IMR-90 (cell line): ENCODE measurements around the gene FOXP1. TPM values are rescaled to one million over a fixed set of nuclear protein-coding genes. Genes with fewer than 3 reads are reported as not detected.
A peak's percentile ranks its signal among the peaks of the same experiment; 100 is the strongest.

Experiments used
- ATAC-seq: fragments of 200-7000 bp; cut with Tn5 transposase; 2 replicates; pipeline ENCODE4 v1.9.1; 2020; ENCODE audit warnings: low read depth, mild to moderate bottlenecking, moderate library complexity
- BruUV-seq: library from RNA; stranded (reverse); fragments of 400-500 nt; replicated peaks from 2 replicates; lab custom pipeline; 2021; lab: Mats Ljungman, UMichigan
- CTCF ChIA-PET: fragments of 300-600 bp; formaldehyde crosslinking; extraction: SDS; loops from one replicate; lab custom pipeline; 2021; ENCODE audit warnings: antibody characterized with exemption; lab: Yijun Ruan, JAX
- POLR2A ChIA-PET: fragments of 300-600 bp; sonication (Branson Sonifier 250); formaldehyde crosslinking; loops from one replicate; lab custom pipeline; 2022; ENCODE audit warnings: antibody characterized with exemption; ENCODE audit not compliant: unreplicated experiment; lab: Charles Lee
- DNase-seq: peaks from one replicate; pipeline ENCODE4 v3.0.0; 2013
- H2AFZ ChIP-seq: replicated peaks from 2 replicates; pipeline ENCODE3; 2013; ENCODE audit warnings: low read length, mild to moderate bottlenecking; ENCODE audit not compliant: poor library complexity
- H2AK5ac ChIP-seq: 2 replicates; pipeline ENCODE4 v1.6.1; 2013; ENCODE audit warnings: low read depth, low read length, inconsistent platforms
- H2AK9ac ChIP-seq: replicated peaks from 2 replicates; pipeline ENCODE3; 2013; ENCODE audit warnings: mild to moderate bottlenecking, low read depth, low read length, moderate library complexity; ENCODE audit not compliant: poor library complexity
- H2BK120ac ChIP-seq: 2 replicates; pipeline ENCODE4 v1.6.1; 2013; ENCODE audit warnings: low read depth, low read length, inconsistent platforms
- H2BK15ac ChIP-seq: 3 replicates; pipeline ENCODE4 v1.6.1; 2013; ENCODE audit warnings: low read depth, low read length, inconsistent platforms
- H2BK20ac ChIP-seq: 2 replicates; pipeline ENCODE4 v1.6.1; 2013; ENCODE audit warnings: low read depth, mild to moderate bottlenecking, inconsistent platforms, low read length, moderate library complexity
- H2BK5ac ChIP-seq: 2 replicates; pipeline ENCODE4 v1.6.1; 2013; ENCODE audit warnings: mild to moderate bottlenecking, low read depth, low read length, inconsistent platforms; ENCODE audit not compliant: poor library complexity, severe bottlenecking
- H3K14ac ChIP-seq: replicated peaks from 2 replicates; pipeline ENCODE4 v1.6.1; 2013; ENCODE audit warnings: low read depth, low read length, inconsistent platforms
- H3K18ac ChIP-seq: 2 replicates; pipeline ENCODE4 v1.6.1; 2013; ENCODE audit warnings: low read depth, low read length, control low read depth
- H3K23ac ChIP-seq: 2 replicates; pipeline ENCODE4 v1.6.1; 2013; ENCODE audit warnings: low read depth, low read length, inconsistent platforms
- H3K27ac ChIP-seq: 2 replicates; pipeline ENCODE4 v1.5.1; 2013; ENCODE audit warnings: mild to moderate bottlenecking, control low read depth, low read length; ENCODE audit not compliant: insufficient read depth
- H3K27me3 ChIP-seq: 2 replicates; pipeline ENCODE4 v1.6.1; 2013; ENCODE audit warnings: low read length; ENCODE audit not compliant: control insufficient read depth, insufficient read depth
- H3K36me3 ChIP-seq: 2 replicates; pipeline ENCODE4 v1.6.1; 2013; ENCODE audit warnings: low read length, mixed read lengths; ENCODE audit not compliant: control insufficient read depth, insufficient read depth
- H3K4ac ChIP-seq: 2 replicates; pipeline ENCODE4 v1.6.1; 2013; ENCODE audit warnings: low read depth, low read length, inconsistent platforms
- H3K4me1 ChIP-seq: 2 replicates; pipeline ENCODE4 v1.6.1; 2013; ENCODE audit warnings: low read length, mixed read lengths; ENCODE audit not compliant: control insufficient read depth, insufficient read depth
- H3K4me2 ChIP-seq: 2 replicates; pipeline ENCODE4 v1.6.1; 2013; ENCODE audit warnings: low read depth, mild to moderate bottlenecking, control low read depth, low read length, moderate library complexity
- H3K4me3 ChIP-seq: 2 replicates; pipeline ENCODE4 v1.5.1; 2013; ENCODE audit warnings: low read depth, mild to moderate bottlenecking, control low read depth, low read length, moderate library complexity; ENCODE audit not compliant: insufficient read depth
- H3K56ac ChIP-seq: 2 replicates; pipeline ENCODE4 v1.6.1; 2013; ENCODE audit warnings: low read length, inconsistent platforms; ENCODE audit not compliant: insufficient read depth; ENCODE audit errors: extremely low read depth
- H3K79me1 ChIP-seq, 2 experiments: 2 replicates each; pipeline ENCODE4 v1.6.1; 2013; ENCODE audit warnings: low read length in 2 of 2, inconsistent platforms in 1 of 2, low read depth in 1 of 2
- H3K9ac ChIP-seq: 2 replicates; pipeline ENCODE4 v1.6.1; 2013; ENCODE audit warnings: low read depth, low read length, control low read depth
- H3K9me1 ChIP-seq: 2 replicates; pipeline ENCODE4 v1.6.1; 2013; ENCODE audit warnings: low read length, inconsistent platforms; ENCODE audit not compliant: insufficient read depth
- H3K9me3 ChIP-seq: 2 replicates; pipeline ENCODE4 v1.6.1; 2013; ENCODE audit warnings: low read length; ENCODE audit not compliant: control insufficient read depth, insufficient read depth
- H4K20me1 ChIP-seq: 2 replicates; pipeline ENCODE4 v1.6.1; 2013; ENCODE audit warnings: low read length, inconsistent platforms; ENCODE audit not compliant: insufficient read depth
- H4K5ac ChIP-seq: 2 replicates; pipeline ENCODE4 v1.6.1; 2013; ENCODE audit warnings: mild to moderate bottlenecking, low read depth, low read length, control low read depth
- H4K8ac ChIP-seq, 2 experiments: 2 replicates each; pipeline ENCODE4 v1.6.1; 2013; ENCODE audit warnings: low read depth in 2 of 2, low read length in 2 of 2, control low read depth in 1 of 2, inconsistent platforms in 1 of 2
- H4K91ac ChIP-seq: 2 replicates; pipeline ENCODE4 v1.6.1; 2013; ENCODE audit warnings: low read depth, low read length, inconsistent platforms; ENCODE audit not compliant: insufficient read depth
- CEBPB ChIP-seq: IDR thresholded peaks from 2 replicates; pipeline ENCODE4 v1.6.1; 2012; ENCODE audit warnings: low read depth, low read length, improper control_type of control experiment
- CTCF ChIP-seq: conservative IDR thresholded peaks from 2 replicates; pipeline ENCODE4 v1.5.1; 2012; ENCODE audit warnings: mild to moderate bottlenecking, low read depth, low read length, improper control_type of control experiment
- MAZ ChIP-seq: IDR thresholded peaks from 2 replicates; pipeline ENCODE4 v1.6.1; 2012; ENCODE audit warnings: low read depth, mild to moderate bottlenecking, low read length, improper control_type of control experiment, moderate library complexity, borderline replicate concordance
- POLR2A ChIP-seq: IDR thresholded peaks from 2 replicates; pipeline ENCODE4 v1.6.1; 2012; ENCODE audit warnings: mild to moderate bottlenecking, low read depth, low read length
- RCOR1 ChIP-seq: IDR thresholded peaks from 2 replicates; pipeline ENCODE4 v1.6.1; 2012; ENCODE audit warnings: mild to moderate bottlenecking, low read length, improper control_type of control experiment; ENCODE audit not compliant: insufficient replicate concordance
- USF2 ChIP-seq: fragments of 150-350 bp; IDR thresholded peaks from 2 replicates; pipeline ENCODE4 v1.6.1; 2017; ENCODE audit warnings: mild to moderate bottlenecking, antibody characterized with exemption, low read length, low read depth
- WGBS, 2 experiments: methylation state at CpG; one replicate each; pipeline versions ENCODE4 v1.1.5 to v1.1.7; 2013; ENCODE audit warnings: missing lambda C conversion rate in 2 of 2; ENCODE audit not compliant: insufficient read length in 1 of 2; ENCODE audit errors: extremely low coverage in 2 of 2; 5-methylcytosine and 5-hydroxymethylcytosine counted together
- dilution Hi-C: fragments of 300-500 bp; cut with HindIII; formaldehyde crosslinking; loops from one replicate; pipeline ENCODE4 v1.14.3; 2018; ENCODE audit warnings: low sequenced_read_pairs; ENCODE audit not compliant: unreplicated experiment
- in situ Hi-C: fragments of 300-500 bp; cut with MboI; formaldehyde crosslinking; loops from 3 replicates; pipeline ENCODE4 v1.14.3; 2019; ENCODE audit warnings: low sequenced_read_pairs, inconsistent platforms, mixed read lengths
- intact Hi-C: fragments of 100-400 bp; cut with micrococcal nuclease; formaldehyde crosslinking; loops from 2 replicates; pipeline ENCODE4 v1.10.0; 2022
- polyA plus RNA-seq, 3 experiments: library from polyadenylated mRNA; depleted of rRNA; stranded (reverse); fragments of >200 nt; gene quantifications; 2 replicates each; pipeline ENCODE4 v1.2.3, GENCODE V29; 2012; ENCODE audit warnings: low replicate concordance in 1 of 3
- total RNA-seq: library from RNA; depleted of rRNA; stranded (reverse); fragments of >200 nt; gene quantifications from 2 replicates; pipeline ENCODE4 v1.2.3, GENCODE V29; 2012

FOXP1 gene
- total and polyA plus RNA-seq, 2 of the 4 experiments (the other 2 are of a cell fraction), result 37.0 to 132 TPM

GRCh38 chr3:71384388-71384787, 199.1 kb downstream of the FOXP1 start:
- H3K4me2 ChIP-seq, result no peak overlapping the region
- no peak overlapping the region for H2AK5ac ChIP-seq
- no peak overlapping the region for H3K18ac ChIP-seq
- H3K23ac ChIP-seq, result 0 out of 2 replicates have a peak overlapping the region, but pooled peaks have one; percentile 0
- no peak overlapping the region for H2BK120ac ChIP-seq
- no peak overlapping the region for H3K4me3 ChIP-seq
- no peaks in the 10 kb centered on the region for H3K27me3 ChIP-seq
- no peak overlapping the region for H3K56ac ChIP-seq
- in situ Hi-C loops (no loop called here), intact Hi-C loops (no loop called here), dilution Hi-C loops (no loop called here)
- H4K5ac ChIP-seq, result no peak overlapping the region
- ATAC-seq (no peak), DNase-seq (no peak)
- no peak overlapping the region for H4K8ac ChIP-seq
- H3K9ac ChIP-seq, result no peak overlapping the region
- TF ChIP-seq USF2, result no peak
- no peak for TF ChIP-seq MAZ
- TF ChIP-seq CTCF, result no peak
- no peak for TF ChIP-seq POLR2A
- TF ChIP-seq CEBPB, result no peak
- TF ChIP-seq RCOR1, result no peak
- H2AK9ac ChIP-seq, result no peak overlapping the region
- BruUV-seq, result no TSS peak
- no peak overlapping the region for H2BK5ac ChIP-seq
- 0 out of 2 replicates have a peak overlapping the region, but pooled peaks have one; percentile 5 for H3K4ac ChIP-seq
- H3K27ac ChIP-seq, result no peak overlapping the region
- H3K79me1 ChIP-seq, result peaks cover 6 to 20% of the 10 kb centered on the region in 2 experiments; a peak in 2 of 4 replicates
- H3K36me3 ChIP-seq, result no peaks in the 10 kb centered on the region
- H4K91ac ChIP-seq, result no peak overlapping the region
- POLR2A ChIA-PET, result no interaction called here
- CTCF ChIA-PET, result no interaction called here
- no CpG with 5 or more reads among the region's 3 CpGs for WGBS, 2 experiments
- peaks cover 7% of the 10 kb centered on the region; the same call in 1 of the 2 replicates for H3K9me1 ChIP-seq
- H3K14ac ChIP-seq, result no peak overlapping the region
- H4K20me1 ChIP-seq, result no peaks in the 10 kb centered on the region
- H2BK15ac ChIP-seq, result no peak overlapping the region
- no peak overlapping the region for H2AFZ ChIP-seq
- H3K4me1 ChIP-seq, result peaks cover 5% of the 10 kb centered on the region
- H3K9me3 ChIP-seq, result no peaks in the 10 kb centered on the region
- no peak overlapping the region for H2BK20ac ChIP-seq
